ENCODE measurements around the gene TMEM125.

DNA sequence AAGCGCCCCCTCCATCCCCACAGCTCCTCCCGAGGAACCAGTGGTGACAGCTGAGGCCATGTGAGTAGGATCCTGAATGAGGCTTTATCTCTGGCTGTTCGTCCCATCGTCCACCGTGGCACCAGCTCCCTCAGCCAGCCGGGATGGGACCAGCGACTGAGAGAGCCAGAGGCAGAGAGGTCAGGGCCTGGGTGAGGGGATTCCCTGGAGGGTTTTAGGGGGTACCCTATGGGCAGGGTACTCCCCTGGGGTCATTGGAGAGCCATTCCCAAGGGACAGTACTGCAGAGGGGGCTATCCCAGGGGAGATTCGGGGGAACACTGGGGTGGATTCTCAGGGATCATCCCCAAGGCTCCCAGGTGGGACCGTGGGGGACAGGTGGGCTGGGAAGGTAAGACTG lies 2.4 kb downstream of the TMEM125 start:
- TF ChIP-seq CTCF (IDR thresholded peaks at IDR 0.05): no peak
- no peak for TF ChIP-seq POLR2A (IDR thresholded peaks at IDR 0.05)
